Measurements from ENCODE around the gene IGIP. TPM values are rescaled to one million over a fixed set of nuclear protein-coding genes. Genes with fewer than 3 reads are reported as not detected.

Gene IGIP
- polyA plus RNA-seq, 3 donors: 0.08 to 0.75 TPM; not detected in 1

- H4K20me1 ChIP-seq (ENCODE audit: insufficient read depth, low read length): peaks cover 38% of the 10 kb centered on the region
- peaks cover 40 to 61% of the 10 kb centered on the region in 2 donors for H3K27me3 ChIP-seq (ENCODE audit: control insufficient read depth in 2 of 2, insufficient read depth in 2 of 2, low read length in 2 of 2)
- intact Hi-C loops (cut with micrococcal nuclease): loop anchor here in 1 of 2 donors (5.0 kb wide), 1 partner anchor 40 kb away; no protein-coding TSS in a partner anchor
- Mint-ChIP-seq H3K27ac (peak overlapping the region; percentile 89 to 97 (median 93)), H3K9me3 (peaks cover 0 to 14% (median 3%) of the 10 kb centered on the region in 7 donors), H3K36me3 (peaks cover 8 to 9% of the 10 kb centered on the region in 2 donors), H3K4me3 (peak overlapping the region; percentile 94 to 96), H3K27me3 (ENCODE audit: low read depth in 3 of 3) (peaks cover 46 to 61% (median 49%) of the 10 kb centered on the region in 3 donors), H3K4me1 (peaks cover 40% of the 10 kb centered on the region)
- WGBS (ENCODE audit: insufficient coverage): 55% methylated on average over 15 of the region's 16 CpGs
- H3K79me2 ChIP-seq (ENCODE audit: insufficient read depth, low read length): peaks cover 5% of the 10 kb centered on the region
- peak overlapping the region; percentile 93 for H2AFZ ChIP-seq (ENCODE audit: insufficient read depth, low read depth, low read length, poor library complexity, severe bottlenecking)
- TF ChIP-seq CTCF (IDR thresholded peaks at IDR 0.05): no peak
- no peaks in the 10 kb centered on the region for H3K36me3 ChIP-seq (replicated peaks in 1 of 2; ENCODE audit: control insufficient read depth in 1 of 2, insufficient read depth in 2 of 2, low read length in 2 of 2)
- H3K4me3 ChIP-seq (replicated peaks in 1 of 3; ENCODE audit: low read depth in 2 of 3, low read length in 3 of 3): peak overlapping the region; percentile 55 to 84 (median 68)
- H3K4me2 ChIP-seq (replicated peaks; ENCODE audit: extremely low read depth, low read length, poor library complexity, severe bottlenecking): peak overlapping the region; percentile 91
- no peak for DNase-seq
- H3K27ac ChIP-seq (ENCODE audit: low read depth in 1 of 2, low read length in 2 of 2): peak overlapping the region; percentile 85 to 88
- H3K9ac ChIP-seq (ENCODE audit: insufficient read depth, low read length, poor library complexity, severe bottlenecking): peak overlapping the region; percentile 78
- H3K4me1 ChIP-seq (ENCODE audit: control insufficient read depth in 1 of 2, insufficient read depth in 2 of 2, low read length in 2 of 2): peaks cover 31 to 37% of the 10 kb centered on the region in 2 donors
- H3K9me3 ChIP-seq (replicated peaks in 1 of 2; ENCODE audit: control insufficient read depth in 1 of 2, insufficient read depth in 1 of 2, low read length in 2 of 2): no peaks in the 10 kb centered on the region
Measured at GRCh38 chr5:140106805-140107311, 18.9 kb upstream of the IGIP start.

GRCh38 chr5:140107312-140108092, 18.2 kb upstream of the IGIP start:
- Mint-ChIP-seq H3K9me3 (peaks cover 0 to 14% (median 4%) of the 10 kb centered on the region in 7 donors), H3K36me3 (peaks cover 8 to 12% of the 10 kb centered on the region in 2 donors), H3K27ac (peak overlapping the region; percentile 89 to 97 (median 93)), H3K27me3 (ENCODE audit: low read depth in 3 of 3) (peaks cover 48 to 65% (median 52%) of the 10 kb centered on the region in 3 donors), H3K4me3 (peak overlapping the region; percentile 94 to 96), H3K4me1 (peaks cover 45% of the 10 kb centered on the region)
- intact Hi-C loops (cut with micrococcal nuclease): loop anchor here in 1 of 2 donors (5.0 kb wide), 1 partner anchor 40 kb away; no protein-coding TSS in a partner anchor
- Histone ChIP-seq H3K9ac (ENCODE audit: insufficient read depth, low read length, poor library complexity, severe bottlenecking) (peak overlapping the region; percentile 78), H3K36me3 (replicated peaks in 1 of 2; ENCODE audit: control insufficient read depth in 1 of 2, insufficient read depth in 2 of 2, low read length in 2 of 2) (no peaks in the 10 kb centered on the region), H3K79me2 (ENCODE audit: insufficient read depth, low read length) (peaks cover 9% of the 10 kb centered on the region), H3K27me3 (ENCODE audit: control insufficient read depth in 2 of 2, insufficient read depth in 2 of 2, low read length in 2 of 2) (peaks cover 45 to 63% of the 10 kb centered on the region in 2 donors), H3K27ac (ENCODE audit: low read depth in 1 of 2, low read length in 2 of 2) (peak overlapping the region; percentile 85 to 88), H3K4me2 (replicated peaks; ENCODE audit: extremely low read depth, low read length, poor library complexity, severe bottlenecking) (peak overlapping the region; percentile 91), H4K20me1 (ENCODE audit: insufficient read depth, low read length) (peaks cover 45% of the 10 kb centered on the region), H3K4me1 (ENCODE audit: control insufficient read depth in 1 of 2, insufficient read depth in 2 of 2, low read length in 2 of 2) (peaks cover 36 to 43% of the 10 kb centered on the region in 2 donors), H3K9me3 (replicated peaks in 1 of 2; ENCODE audit: control insufficient read depth in 1 of 2, insufficient read depth in 1 of 2, low read length in 2 of 2) (no peaks in the 10 kb centered on the region), H2AFZ (ENCODE audit: insufficient read depth, low read depth, low read length, poor library complexity, severe bottlenecking) (peak overlapping the region; percentile 93), H3K4me3 (replicated peaks in 1 of 3; ENCODE audit: low read depth in 2 of 3, low read length in 3 of 3) (peak overlapping the region; percentile 55 to 84 (median 68))
- TF ChIP-seq CTCF (IDR thresholded peaks at IDR 0.05): no peak
- WGBS (ENCODE audit: insufficient coverage): under 1% methylated on average over 62 of the region's 88 CpGs
- DNase-seq: peak; percentile 87 to 89 (median 88)
